Adipose tissue (tissue), 3 donors: ENCODE data around the gene KIAA1328. TPM values are rescaled to one million over a fixed set of nuclear protein-coding genes. Genes with fewer than 3 reads are reported as not detected.

Experiments used
- H3K27ac ChIP-seq: one replicate; pipeline ENCODE4 v1.5.1; 2013; ENCODE audit warnings: low read depth, low read length
- whole genome bisulfite sequencing, 3 donors: extraction: QIAGEN DNeasy Blood & Tissue Kit; methylation state at CpG; one replicate each; pipeline ENCODE4 v1.1.7; 2013; 5-methylcytosine and 5-hydroxymethylcytosine counted together
- polyA plus RNA-seq, 3 donors: library from polyadenylated mRNA; stranded (reverse); fragments of 200-250 nt; gene quantifications; one replicate each; pipeline ENCODE4 v1.2.3, GENCODE V29; 2013
- donor health status: healthy with polysubstance abuse.
- donor health status: Bipolar disorder and iron deficiency.
- donor health status: healthy.

The KIAA1328 gene
- polyA plus RNA-seq, 3 donors, result 1.6 to 4.3 (median 2.9) TPM

- no peak overlapping the region for H3K27ac ChIP-seq
- WGBS, 3 donors, result 17 to 24% (median 18%) methylated on average over 15 to 31 of the region's 32 CpGs
Observed at GRCh38 chr18:37275237-37275741, 446.4 kb downstream of the KIAA1328 start.

GRCh38 chr18:37276111-37276890, 447.4 kb downstream of the KIAA1328 start:
- H3K27ac ChIP-seq, result no peak overlapping the region
- WGBS, 3 donors, result 81 to 84% (median 83%) methylated on average over 10 of the region's 10 CpGs

GRCh38 chr18:37277804-37278203, 448.9 kb downstream of the KIAA1328 start:
- no peak overlapping the region for H3K27ac ChIP-seq
- 67 to 69% (median 68%) methylated on average over 10 of the region's 10 CpGs for WGBS, 3 donors

Other genes starting within 250 kb of the KIAA1328 start
- gene TPGS2, start 125 bp upstream of the KIAA1328 start, polyA plus RNA-seq, result 10 to 100 TPM; 25.1 to 54.1 (median 45.6) TPM